GM21528 (cell line): ENCODE measurements around the gene MICAL3.

ENCODE experiments used
- ATAC-seq: cut with Tn5 transposase; IDR thresholded peaks from one replicate; pipeline ENCODE4 v1.9.1; 2021; ENCODE audit warnings: mild to moderate bottlenecking, moderate library complexity; ENCODE audit not compliant: unreplicated experiment, low FRiP score

The MICAL3 gene

DNA sequence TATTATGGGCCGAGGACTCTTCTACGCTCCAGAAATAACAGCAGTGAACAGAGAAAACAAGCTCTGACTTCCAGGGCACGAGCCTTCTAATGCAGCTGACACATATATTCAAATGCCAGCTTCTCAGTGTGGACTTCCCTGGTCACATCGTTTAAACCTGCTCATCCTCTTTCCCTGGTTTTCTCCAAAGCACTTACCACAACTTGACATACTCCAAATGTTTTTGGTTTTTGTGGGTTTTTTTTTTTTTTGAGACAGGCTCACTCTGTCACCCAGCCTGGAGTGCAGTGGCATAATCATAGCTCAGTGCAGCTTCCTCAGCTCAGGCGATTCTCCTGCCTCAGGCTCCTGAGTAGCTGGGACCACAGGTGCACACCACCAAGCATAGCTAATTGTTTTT lies 105.5 kb downstream of the MICAL3 start:
- ATAC-seq, result no peak

DNA sequence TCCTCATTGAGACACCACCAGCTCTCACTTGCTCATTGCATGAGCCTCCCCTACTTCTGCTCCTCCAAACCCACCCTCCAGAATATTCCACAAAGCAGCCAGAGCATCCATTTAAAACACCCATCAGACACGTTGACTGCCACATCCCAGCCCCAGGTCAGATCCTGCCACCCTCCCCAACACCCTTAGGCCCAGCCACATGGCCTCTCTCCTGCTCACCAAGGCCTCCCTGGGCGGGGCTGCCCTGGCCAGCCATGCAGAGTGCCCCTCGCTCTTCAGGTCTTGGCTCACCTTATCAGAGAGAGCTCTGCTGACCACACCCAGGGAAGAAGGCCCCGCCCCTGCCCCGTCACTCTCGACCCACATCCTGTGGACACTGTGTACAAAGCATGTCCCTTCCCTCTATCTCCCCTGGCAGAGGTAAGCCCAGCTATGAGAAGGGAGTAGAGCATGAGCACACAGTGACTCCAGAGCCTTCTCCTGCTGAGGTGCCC lies 106.8 kb downstream of the MICAL3 start:
- no peak for ATAC-seq

DNA sequence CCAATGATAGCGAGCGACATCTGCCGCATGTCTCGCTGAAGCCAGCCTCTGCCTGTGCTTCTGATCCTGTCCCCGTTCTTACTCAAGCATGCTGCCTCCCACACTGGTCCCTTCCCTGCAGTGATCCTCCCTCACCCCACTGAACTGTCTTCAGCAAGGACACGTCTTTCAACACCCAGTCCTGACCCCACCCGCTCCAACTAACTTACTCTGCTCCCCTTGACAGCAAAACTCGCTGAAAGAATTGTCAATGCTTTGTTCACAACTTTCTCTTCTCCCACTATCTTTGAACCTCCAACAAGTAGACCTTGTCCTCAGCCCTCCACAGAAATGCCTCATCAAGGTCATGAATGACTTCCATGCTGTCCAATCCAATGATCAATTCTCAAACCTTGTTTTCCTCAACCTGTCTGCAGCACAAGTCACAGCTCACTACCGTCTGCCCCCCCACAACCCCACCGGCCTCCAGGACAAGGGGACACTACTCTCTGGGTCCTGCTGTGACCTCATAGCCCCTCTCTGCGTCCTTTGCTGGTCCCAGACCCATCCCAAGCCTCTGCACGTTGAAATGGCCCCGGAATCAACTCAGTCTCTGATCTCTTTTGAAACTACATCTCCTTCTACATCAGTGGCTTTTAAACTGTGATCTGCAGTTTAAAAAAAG lies 108.0 kb downstream of the MICAL3 start:
- ATAC-seq, result no peak

DNA sequence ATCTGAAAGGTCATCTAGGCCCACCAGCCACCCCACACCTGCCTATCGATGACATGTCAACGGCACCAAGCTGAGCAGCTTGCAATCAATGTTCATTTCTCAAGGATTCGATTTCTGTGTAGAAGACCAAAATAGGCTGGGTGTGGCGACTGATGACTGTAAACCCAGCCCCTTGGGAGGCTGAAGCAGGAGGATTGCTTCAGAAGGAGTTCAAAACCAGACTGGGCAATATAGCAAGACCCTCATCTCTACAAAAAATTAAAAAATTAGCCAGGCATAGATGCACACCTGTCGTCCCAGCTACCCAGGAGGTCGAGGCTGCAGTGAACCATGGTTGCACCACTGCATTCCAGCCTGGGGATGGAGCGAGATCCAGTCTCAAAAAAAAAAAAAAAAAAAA lies 108.7 kb downstream of the MICAL3 start:
- no peak for ATAC-seq

DNA sequence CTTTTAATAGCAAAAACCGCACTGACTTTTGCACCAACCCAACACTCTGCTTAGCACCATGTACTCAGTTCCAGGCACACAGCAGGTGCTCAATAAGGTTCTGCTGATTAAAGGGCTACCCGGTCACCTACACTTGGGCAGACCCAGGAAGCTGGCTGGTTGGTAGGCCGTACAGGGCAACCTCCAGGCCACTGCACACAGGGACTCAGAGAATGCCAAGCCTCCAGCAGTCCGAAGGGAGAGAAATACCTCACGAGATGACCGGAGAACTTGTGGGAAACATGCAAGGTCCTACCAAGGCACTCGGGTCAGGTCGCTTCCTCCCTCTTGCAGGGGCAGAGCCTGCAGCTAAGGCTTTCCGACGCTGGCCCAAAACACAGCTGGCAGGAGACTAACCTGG lies 109.2 kb downstream of the MICAL3 start:
- ATAC-seq, result no peak

DNA sequence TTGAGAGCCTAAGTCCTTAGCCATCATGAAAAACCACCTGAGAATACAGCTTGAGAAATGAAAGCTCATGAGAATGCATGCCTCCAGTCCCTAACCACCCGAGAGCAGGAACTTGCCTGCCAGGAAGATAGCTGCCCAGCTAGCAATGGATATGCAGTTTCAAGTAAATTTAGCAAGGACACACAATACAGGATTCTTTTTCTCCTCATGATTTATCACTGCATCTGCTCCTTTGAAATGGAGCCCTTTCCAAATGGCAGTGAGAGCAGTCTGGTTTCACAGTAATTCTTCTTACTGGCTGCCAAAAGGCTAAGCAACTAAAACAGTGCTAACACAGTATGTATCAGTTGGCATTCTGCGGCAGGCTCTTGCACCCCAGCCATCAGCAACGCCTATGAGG lies 109.9 kb downstream of the MICAL3 start:
- no peak for ATAC-seq

DNA sequence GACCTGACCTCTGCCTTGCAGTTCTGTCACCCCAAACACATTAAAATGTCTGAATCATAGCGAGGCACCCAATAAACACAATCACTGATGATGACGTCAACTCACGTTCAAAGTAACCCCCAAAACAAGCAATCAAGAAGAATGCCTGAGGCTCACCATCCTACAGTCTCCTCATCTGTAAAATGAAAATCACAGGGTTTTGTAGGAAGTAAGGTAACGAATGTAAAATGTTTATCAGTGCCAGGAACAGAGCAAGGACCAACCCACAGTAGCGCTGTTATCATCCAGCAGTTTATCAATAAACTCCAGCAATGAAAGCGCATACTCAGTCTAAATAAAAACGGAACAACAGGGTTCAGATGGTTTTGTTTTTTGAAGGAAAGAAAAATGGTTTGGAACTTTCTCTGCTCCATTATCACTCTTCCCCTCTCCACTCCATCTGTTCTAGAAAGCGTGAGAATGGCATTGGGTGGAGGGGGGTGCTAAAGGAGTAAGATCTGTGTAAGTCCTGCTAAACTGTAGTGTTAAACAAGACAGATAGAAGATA lies 110.5 kb downstream of the MICAL3 start:
- no peak for ATAC-seq

DNA sequence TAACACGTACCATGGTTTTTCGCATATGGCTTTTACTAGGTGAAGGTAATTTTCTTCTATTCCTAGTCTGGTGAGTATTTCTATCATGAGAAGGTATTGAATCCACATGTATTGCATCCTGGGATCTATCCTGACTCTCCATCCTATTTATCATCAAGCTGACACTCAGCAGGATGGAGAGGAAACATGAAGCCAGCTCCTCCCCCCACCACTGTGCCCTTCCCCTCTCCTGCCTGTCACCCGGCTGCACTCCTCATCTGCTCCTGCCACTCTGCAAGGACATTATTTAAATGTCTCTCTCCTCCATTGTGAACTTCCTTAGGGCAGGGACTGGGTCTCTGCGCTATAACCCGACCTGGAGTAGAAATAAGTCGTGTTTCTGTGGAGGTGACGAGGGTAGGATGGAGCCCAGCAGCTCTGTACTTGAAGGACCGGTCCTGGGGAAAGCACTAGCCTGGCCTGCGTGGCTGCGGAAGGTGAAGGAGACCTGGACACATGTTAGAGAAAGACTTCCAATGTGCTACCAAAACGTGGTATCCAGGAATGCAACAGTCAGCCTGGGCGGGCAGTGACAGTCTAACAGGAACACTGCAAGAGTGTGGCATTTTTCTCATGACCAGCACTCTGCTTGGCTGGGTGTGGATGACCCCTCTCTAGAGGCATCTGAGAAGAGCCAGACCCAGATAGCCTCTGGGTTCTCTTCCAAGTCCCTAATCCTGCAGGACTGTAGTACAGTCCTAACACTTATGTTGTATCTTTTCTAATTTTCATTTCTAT lies 111.2 kb downstream of the MICAL3 start:
- no peak for ATAC-seq

DNA sequence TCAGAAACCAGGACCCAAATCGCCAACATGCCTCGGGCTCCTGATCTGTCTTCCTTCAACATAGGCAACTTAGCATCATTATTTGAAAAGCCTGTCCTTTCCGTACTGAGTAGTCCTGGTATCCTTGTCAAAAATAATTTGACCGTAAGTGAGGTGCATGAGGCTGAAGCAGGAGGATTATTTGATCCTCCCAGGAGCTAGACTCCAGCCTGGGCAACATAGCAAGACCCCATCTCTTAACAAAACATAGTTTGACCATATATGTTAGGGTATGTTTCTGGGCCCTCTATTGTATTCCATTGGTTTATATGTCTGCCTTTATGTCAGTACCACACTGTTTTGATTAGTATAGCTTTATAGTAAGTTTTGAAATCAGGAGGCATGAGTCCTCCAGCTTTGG lies 112.5 kb downstream of the MICAL3 start:
- ATAC-seq, result no peak

DNA sequence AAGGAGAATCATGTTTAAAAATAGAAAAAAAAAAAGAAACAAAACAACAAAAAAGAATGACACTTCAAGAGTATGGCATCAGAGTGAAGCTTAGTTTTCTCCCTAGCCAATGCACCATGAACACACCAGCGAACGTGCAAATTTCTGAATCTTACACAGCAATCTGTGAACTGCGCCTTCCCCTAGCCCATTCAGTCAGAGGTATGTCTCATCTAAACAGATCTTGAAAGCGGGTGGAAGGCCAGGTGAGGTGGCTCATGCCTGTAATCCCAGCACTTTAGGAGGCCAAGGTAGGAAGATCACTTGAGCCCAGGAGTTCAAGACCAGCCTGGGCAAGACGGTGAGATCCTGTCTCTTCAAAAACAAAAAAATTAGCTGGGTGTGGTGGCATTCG lies 113.1 kb downstream of the MICAL3 start:
- ATAC-seq, result no peak

DNA sequence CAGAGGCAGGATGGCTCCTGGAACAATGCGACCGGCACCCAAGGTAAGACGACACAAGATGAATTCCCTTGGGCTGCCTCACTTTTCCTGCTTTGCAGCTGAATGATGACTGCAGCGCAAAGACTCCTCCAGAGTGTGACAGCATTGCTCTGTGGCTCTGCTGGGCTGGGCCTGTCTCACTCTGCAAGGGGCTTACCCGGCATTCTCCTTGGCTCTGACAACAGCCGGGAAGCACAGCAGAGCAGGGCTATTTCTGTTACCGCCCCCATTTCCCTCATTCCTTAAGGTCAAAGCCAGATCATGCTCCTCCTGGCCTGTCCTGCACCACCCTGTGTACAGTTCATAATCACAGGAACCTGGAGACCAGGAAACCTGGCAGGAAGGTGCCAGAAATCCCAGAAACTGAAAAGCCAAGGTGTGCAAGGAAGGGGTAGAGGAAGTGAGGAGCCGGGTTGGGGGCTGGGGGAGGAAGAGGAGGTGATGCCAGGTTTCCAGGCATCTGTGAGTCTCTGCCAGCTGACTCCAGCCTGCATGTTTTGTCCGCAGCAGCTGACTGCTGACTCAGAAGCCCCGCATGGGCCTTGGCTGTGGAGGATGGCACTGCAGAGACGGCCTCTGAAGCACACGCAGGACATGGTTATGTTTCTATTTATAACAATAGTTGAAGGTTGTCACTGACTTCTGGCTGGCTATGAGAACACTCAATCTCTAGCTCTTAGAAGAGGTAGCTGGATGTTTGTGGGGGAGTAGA lies 113.6 kb downstream of the MICAL3 start:
- ATAC-seq, result no peak

DNA sequence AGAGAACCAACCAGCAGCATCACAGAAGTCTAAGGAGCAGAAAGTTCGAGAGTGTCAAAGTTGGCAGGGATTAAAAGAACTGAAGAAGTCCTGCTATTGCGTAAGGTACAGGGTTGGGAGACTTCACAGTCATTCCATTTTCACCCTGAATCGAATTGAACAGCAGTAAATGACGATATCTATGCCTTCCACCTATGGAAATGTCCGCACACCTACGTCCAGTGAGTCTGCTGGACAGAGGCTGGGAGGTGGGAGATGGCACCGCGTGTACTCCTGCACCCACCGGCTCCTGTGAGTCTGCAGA lies 116.7 kb downstream of the MICAL3 start:
- ATAC-seq, result no peak

DNA sequence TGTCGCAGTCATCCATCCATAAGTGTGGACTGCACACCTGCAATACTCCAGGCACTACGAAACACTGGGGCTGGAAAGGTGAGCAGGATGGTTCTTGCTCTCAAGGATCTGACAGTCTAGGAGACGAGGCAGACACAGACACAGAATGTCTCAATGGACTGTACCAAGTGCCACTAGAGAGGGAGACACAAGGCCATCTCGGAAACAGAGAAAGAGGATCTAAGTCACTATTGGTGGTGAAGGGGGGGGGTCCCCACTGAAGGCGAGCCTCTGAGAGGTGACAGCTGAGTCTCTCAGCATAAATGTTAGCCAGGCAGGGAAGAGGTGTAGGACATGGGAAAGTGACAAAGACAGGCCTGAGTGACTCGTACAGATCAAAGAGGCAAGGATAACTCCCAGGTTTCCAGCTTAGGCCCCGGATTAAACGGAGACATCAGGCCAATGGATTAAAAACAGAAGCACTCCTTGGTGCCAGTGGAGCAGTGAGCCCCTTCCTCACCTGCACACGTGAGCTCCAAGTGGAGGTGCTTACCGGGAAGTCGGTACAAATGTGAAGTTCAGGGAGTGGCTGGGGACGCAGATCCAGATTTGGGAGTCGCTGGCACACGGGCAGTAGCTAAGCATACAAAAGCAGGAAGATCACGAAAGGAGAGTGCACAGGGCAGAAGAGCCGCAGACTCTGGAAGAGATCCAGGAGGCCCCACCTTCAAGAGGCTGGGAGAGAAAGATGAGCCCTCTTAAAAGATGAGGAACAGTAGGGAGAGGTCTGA lies 117.2 kb downstream of the MICAL3 start:
- no peak for ATAC-seq

DNA sequence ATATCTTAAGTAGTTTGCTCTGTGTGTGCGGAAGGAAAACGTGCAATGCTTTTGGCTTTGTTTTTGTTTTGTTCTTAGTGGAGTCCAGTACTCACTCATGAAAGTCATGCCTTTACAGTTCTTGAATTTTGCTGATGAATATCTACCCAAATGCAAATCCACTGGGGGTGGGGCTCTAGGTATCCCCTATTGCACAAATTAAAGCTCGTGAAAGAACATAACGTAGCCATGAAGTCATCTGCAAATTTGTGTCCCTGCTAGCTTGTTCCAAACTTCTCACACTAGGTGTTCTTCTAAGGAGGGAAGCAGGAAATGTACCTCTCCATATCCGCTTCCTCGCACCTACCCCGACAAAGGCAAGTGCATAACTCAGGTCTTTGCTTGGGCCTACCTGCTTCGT lies 118.9 kb downstream of the MICAL3 start:
- no peak for ATAC-seq

DNA sequence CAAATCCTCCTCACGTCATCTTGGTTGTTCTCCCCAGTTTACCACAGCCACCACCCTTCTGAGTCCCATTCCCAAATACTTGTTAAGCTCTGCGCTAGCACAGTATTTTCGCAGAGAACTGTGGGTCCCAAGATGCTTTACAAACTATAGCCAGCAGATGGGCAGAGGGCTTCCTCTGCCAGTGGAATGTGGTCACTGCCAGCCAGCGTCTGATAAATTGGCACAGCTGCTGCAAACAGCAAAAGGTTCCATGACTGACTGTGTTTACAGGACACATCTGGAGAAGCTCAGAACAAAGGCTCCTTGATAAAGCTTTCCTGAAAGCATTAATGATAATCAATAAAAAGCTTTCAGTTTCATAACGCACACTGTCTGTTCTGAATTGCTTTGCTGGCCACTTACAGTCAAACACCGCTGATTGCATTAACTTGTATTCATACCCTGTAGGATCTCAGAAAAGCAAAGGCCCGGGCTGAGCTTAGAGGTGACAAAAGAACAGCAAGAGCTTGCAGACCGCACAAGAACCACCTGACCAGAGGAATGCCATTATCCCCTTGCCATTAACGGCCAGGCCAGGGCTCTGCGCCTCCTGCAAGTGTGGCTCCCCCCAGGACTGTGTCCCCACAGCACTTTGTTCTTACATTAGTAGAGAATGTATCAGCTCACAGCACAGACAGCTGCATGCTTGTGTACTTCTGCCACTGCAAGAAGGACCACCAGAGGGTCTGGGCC lies 120.6 kb downstream of the MICAL3 start:
- no peak for ATAC-seq

DNA sequence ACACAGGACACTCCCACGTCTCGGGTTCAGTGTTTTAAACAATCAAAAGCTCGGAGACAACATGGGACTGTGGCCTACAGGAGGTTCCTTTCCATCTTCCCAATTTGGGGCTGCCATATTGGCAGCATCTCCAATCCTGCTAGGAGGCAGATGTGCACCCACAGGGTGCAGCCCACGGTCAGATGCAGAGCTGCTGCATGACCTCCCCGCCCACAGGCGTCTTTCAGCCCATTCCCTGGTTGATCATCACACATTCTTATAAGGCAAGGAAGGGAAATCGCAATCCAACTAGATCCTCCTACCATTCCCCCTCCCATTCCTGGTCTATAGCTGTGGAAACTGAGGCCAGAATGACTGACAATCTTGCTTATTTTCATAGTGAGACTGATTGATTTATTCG lies 121.4 kb downstream of the MICAL3 start:
- no peak for ATAC-seq

DNA sequence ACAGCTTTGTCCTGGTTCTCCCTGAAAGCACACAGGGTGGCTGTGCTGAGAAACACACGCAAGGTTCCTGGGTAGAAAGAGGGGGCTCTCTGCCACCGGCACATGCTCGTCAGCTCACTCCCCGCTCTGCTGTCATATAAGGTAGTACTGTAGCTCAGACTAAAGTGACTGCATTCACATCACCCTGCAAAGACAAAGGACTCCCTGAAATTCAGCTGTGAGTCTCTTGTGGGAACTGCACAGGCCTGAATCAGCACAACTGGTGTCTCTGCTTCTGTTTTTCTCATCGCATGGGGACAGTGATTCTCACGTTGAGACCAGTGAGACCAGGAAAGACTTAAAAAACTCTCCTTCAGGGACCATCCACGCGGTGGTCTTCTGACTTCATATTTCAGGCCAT lies 126.0 kb downstream of the MICAL3 start:
- no peak for ATAC-seq

DNA sequence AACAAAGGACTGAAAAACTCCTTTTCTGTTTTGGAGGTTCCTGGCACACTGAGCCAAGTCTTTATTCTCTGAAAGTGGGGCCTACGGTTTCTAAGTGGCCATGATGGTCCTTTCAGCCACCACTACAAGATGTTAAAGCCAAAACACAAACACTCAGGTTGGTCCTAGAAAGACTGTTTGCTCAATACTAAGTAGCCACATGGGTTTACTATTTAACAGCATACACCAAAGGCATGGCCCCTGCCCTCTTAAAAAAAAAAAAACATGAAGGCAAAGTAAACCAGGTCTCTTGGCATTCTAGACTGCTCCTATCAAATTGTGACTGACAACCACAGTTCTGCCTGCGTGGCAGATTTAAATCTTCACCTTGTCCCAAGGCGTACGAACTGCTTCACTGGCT lies 126.5 kb downstream of the MICAL3 start:
- no peak for ATAC-seq

DNA sequence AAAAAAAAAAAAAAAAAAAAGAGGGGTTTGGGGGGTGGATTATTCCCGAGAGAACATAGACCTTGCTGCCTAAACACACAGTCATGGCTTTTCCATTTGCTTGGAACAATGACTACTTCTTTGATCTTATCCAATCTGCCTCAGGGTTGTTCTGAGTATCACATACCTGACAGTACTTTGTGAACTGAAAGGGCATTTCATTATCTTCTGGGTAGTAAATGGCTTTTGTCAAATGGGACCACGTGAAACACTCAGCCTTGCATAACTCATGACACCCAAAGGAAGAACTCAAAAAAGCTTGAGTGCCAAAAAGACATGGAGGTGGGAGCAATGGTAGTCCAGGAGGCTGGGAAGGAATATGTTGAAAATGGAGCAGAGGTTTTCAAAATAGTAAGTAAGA lies 126.9 kb downstream of the MICAL3 start:
- ATAC-seq, result no peak

DNA sequence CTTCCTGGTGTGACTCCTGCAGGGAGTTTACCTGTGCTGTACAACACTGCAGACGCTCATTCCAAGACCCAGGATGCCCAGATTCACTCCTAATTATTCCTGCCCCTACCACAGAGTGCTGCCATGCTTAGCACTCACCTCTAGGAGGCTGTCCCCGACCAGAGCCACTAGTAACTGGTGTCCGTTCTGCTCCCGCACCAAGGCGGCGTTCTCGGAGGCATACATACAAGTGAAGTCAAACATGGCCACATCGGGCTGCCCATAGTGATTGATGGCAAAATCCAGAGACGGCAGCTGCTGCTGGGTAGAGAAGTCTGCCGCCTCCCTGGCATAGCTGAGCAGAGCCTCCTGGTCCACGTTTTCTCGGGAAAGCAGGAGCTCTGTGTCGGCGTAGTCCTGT lies 127.8 kb downstream of the MICAL3 start:
- ATAC-seq, result no peak
